Lung (tissue), 12 donors: ENCODE measurements around the gene PPP2R5C. TPM values are rescaled to one million over a fixed set of nuclear protein-coding genes. Genes with fewer than 3 reads are reported as not detected.
A peak's percentile ranks its signal among the peaks of the same experiment; 100 is the strongest.
"Not testable (repeated sequence)": the region's sequence is repeated elsewhere in the genome, so short reads cannot be mapped to it uniquely, and the experiment has no call there.

Source experiments
- ATAC-seq: fragments of 200-7000 bp; cut with Tn5 transposase; one replicate; pipeline ENCODE4 v1.9.1; 2020; ENCODE audit warnings: moderate number of reproducible peaks; ENCODE audit not compliant: insufficient read depth, low FRiP score
- DNase-seq, 3 donors: peaks; one replicate each; pipeline ENCODE4 v3.0.0-alpha.2; 2013 to 2017
- H3K27ac ChIP-seq, 2 donors: one replicate each; pipeline ENCODE4 v1.5.1; 2013; ENCODE audit warnings: mild to moderate bottlenecking in 2 of 2, moderate library complexity in 2 of 2, control low read depth in 1 of 2, inconsistent platforms in 1 of 2, low read depth in 1 of 2, low read length in 1 of 2
- H3K27me3 ChIP-seq, 3 donors: one replicate each; pipeline ENCODE4 v1.5.1; 2013; ENCODE audit warnings: low read length in 2 of 3; ENCODE audit not compliant: control insufficient read depth in 3 of 3, insufficient read depth in 3 of 3
- H3K36me3 ChIP-seq, 4 donors: one replicate each; pipeline ENCODE4 v1.5.1; 2013; ENCODE audit warnings: low read length in 4 of 4, mild to moderate bottlenecking in 1 of 4, moderate library complexity in 1 of 4; ENCODE audit not compliant: control insufficient read depth in 4 of 4, insufficient read depth in 4 of 4
- H3K4me1 ChIP-seq, 5 donors: one replicate each; pipeline ENCODE4 v1.5.1; 2013; ENCODE audit warnings: low read length in 5 of 5, mild to moderate bottlenecking in 2 of 5, moderate library complexity in 1 of 5; ENCODE audit not compliant: control insufficient read depth in 5 of 5, insufficient read depth in 5 of 5
- H3K4me3 ChIP-seq: one replicate; pipeline ENCODE4 v1.5.1; 2013; ENCODE audit warnings: mild to moderate bottlenecking, control low read depth, moderate library complexity
- H3K9ac ChIP-seq, 2 donors: one replicate each; pipeline ENCODE4 v1.5.1; 2013; ENCODE audit warnings: low read length in 2 of 2, control low read depth in 1 of 2; ENCODE audit not compliant: insufficient read depth in 1 of 2
- H3K9me3 ChIP-seq, 4 donors: one replicate each; pipeline ENCODE4 v1.5.1; 2013; ENCODE audit warnings: low read length in 3 of 4, mild to moderate bottlenecking in 1 of 4, moderate library complexity in 1 of 4; ENCODE audit not compliant: control insufficient read depth in 4 of 4, insufficient read depth in 3 of 4
- WGBS, 2 donors: extraction: QIAGEN DNeasy Blood & Tissue Kit; methylation state at CpG; one replicate each; pipeline ENCODE4 v1.1.7; 2013; 5-methylcytosine and 5-hydroxymethylcytosine counted together
- polyA plus RNA-seq, 2 donors: library from polyadenylated mRNA; stranded (reverse); fragments of 200-250 nt; gene quantifications; one replicate each; pipeline ENCODE4 v1.2.1, GENCODE V29; 2013
- total RNA-seq, 2 donors: library from RNA; depleted of rRNA in 1 of 2; stranded (reverse); fragments of >200 nt in 1 of 2; gene quantifications; one replicate each; pipeline ENCODE4 v1.2.1, GENCODE V29; 2014 to 2021
- TF ChIP-seq, protein P1 (sequence below): IDR thresholded peaks from 2 replicates; pipeline ENCODE4 v1.5.1; 2012; ENCODE audit warnings: mild to moderate bottlenecking; ENCODE audit errors: control extremely low read depth, extremely low read depth
- donor health status: control.
- donor health status: control.
- donor health status: Bipolar disorder and iron deficiency.
- donor health status: healthy.
- donor health status: DM: yes; HTN: yes; CAD: no.

PPP2R5C gene
- total and polyA plus RNA-seq, 4 donors = 66.6 to 180 (median 126) TPM

DNA sequence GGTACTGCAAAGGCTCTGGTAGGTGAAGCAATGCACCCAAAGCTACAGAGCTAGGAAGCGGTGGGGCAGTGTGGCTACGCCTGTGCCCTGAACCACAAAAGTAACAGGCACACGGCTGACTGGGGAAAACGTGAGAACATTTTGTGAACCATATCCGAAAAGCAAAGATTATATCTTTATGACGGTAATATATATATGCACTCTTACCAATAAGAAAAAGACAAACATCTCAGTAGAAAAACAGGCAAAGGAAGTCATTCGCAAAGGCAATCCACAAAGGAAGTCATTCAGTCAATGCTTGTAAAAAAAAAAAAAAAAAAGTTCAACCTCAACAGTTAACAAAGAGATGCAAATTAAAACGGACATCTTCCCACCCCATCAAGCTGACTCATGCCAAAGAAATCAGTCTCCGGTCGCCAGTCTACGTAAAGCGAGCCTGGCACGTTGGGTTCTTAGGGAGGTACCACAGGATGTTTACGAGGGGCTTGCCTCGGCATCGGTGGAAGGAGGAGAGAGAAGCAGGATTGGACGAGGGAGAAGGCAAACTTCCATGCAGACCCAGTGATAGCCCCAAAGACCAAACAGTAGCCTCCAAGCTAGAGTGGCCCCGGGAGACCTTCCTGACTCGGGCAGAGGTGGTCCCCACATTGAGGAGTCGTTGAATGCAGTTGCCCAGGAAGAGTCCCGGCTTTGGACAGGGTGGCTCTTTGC is 39.4 kb upstream of the PPP2R5C start:
- WGBS, 2 donors = 24 to 43% methylated on average over 21 of the region's 21 CpGs
- peak overlapping the region; percentile 27 to 88 for H3K27ac ChIP-seq

DNA sequence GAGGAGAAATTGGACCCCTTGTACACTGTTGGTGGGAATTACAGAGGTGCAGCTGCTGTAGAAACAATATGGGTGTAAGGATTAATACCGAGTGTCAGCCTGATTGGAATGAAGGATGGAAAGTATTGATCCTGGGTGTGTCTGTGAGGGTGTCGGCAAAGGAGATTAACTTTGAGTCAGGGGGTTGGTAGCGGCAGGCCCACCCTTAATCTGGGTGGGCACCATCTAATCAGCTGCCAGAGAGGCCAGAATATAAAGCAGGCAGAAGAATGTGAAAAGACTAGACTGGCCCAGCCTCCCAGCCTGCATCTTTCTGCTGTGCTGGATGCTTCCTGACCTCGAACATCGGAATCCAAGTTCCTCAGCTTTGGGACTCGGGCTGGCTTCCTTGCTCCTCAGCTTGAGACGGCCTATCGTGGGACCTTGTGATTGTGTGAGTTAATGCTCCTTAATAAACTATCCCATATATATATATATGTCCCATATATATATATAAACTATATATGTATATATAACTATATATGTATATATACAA is 38.4 kb upstream of the PPP2R5C start:
- Histone ChIP-seq H3K36me3 (no peaks in the 10 kb centered on the region), H3K27me3 (peaks cover 0 to 3% (median 0%) of the 10 kb centered on the region in 3 donors), H3K9me3 (no peaks in the 10 kb centered on the region), H3K27ac (no peak overlapping the region), H3K4me3 (no peak overlapping the region), H3K9ac (no peak overlapping the region), H3K4me1 (peaks cover 0 to 5% (median 0%) of the 10 kb centered on the region in 5 donors)
- TF ChIP-seq, protein P1, sequence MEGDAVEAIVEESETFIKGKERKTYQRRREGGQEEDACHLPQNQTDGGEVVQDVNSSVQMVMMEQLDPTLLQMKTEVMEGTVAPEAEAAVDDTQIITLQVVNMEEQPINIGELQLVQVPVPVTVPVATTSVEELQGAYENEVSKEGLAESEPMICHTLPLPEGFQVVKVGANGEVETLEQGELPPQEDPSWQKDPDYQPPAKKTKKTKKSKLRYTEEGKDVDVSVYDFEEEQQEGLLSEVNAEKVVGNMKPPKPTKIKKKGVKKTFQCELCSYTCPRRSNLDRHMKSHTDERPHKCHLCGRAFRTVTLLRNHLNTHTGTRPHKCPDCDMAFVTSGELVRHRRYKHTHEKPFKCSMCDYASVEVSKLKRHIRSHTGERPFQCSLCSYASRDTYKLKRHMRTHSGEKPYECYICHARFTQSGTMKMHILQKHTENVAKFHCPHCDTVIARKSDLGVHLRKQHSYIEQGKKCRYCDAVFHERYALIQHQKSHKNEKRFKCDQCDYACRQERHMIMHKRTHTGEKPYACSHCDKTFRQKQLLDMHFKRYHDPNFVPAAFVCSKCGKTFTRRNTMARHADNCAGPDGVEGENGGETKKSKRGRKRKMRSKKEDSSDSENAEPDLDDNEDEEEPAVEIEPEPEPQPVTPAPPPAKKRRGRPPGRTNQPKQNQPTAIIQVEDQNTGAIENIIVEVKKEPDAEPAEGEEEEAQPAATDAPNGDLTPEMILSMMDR = no peak
- DNase-seq (no peak), ATAC-seq (no peak)
- WGBS, 2 donors = 91 to 92% methylated on average over 8 of the region's 8 CpGs

More for the DNA sequence above, 39.4 kb upstream of the PPP2R5C start:
- Histone ChIP-seq H3K9me3 (no peaks in the 10 kb centered on the region), H3K4me3 (no peak overlapping the region), H3K36me3 (no peaks in the 10 kb centered on the region), H3K4me1 (peaks cover 0 to 5% (median 0%) of the 10 kb centered on the region in 5 donors), H3K27me3 (peaks cover 0 to 3% (median 0%) of the 10 kb centered on the region in 3 donors), H3K9ac (no peak overlapping the region)
- TF ChIP-seq, protein P1 = no peak
- DNase-seq (peak in 1 of 3 donors; percentile 37), ATAC-seq (peak; percentile 66)

DNA sequence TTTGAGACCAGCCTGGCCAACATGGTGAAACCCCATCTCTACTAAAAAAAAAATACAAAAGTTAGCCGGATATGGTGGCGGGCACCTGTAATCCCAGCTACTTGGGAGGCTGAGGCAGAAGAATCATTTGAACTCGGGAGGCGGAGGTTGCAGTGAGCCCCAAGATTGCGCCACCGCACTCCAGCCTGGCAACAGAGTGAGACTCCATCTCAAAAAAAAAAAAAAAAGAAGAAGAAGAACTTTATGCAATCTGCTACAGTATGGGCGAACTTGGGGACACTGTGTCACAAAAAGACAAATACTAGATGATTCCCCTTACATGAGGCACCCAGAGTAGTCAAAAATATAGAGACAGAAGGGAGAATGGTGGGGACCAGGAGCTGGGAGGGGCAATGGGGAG is 35.9 kb upstream of the PPP2R5C start:
- not testable (repeated sequence) for H3K4me3 ChIP-seq, ATAC-seq, H3K9me3 ChIP-seq, H3K27ac ChIP-seq, H3K4me1 ChIP-seq, H3K9ac ChIP-seq, H3K36me3 ChIP-seq, DNase-seq, H3K27me3 ChIP-seq
- 67 to 89% methylated on average over 7 of the region's 7 CpGs for WGBS, 2 donors

DNA sequence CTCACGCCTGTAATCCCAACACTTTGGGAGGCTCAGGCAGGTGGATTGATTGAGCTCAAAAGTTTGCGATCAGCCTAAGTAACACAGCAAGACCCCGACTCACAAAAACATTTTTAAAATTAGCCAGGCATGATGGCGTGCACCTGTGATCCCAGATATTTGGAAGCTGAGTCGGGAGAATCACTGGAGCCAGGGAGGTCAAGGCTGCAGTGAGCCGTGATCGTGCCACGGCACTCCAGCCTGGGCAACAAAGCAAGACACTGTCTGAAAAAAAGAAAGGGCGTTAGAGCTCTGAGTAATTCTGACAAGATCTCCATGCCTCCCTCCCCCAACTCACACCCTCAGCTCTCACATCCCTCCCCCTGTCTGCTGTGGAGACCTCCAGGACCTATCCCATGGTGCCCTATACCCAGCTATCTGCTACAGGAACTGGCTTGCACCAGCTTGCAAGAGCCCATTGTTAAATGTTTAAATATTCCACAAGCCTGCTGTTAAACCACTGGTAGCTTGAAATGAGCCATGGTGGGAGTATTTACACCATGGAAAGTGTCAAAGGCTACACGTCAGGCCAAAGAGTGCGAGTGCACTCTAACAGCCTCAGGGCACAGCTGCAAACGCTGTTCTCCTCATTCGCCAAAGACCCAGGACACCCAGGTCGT is 35.1 kb upstream of the PPP2R5C start:
- no peak overlapping the region for H3K9ac ChIP-seq
- ATAC-seq (no peak), DNase-seq (no peak)
- H3K4me1 ChIP-seq = peaks cover 0 to 2% (median 0%) of the 10 kb centered on the region in 5 donors
- TF ChIP-seq, protein P1 = no peak
- H3K4me3 ChIP-seq = no peak overlapping the region
- no peaks in the 10 kb centered on the region for H3K27me3 ChIP-seq
- H3K36me3 ChIP-seq = no peaks in the 10 kb centered on the region
- no peak overlapping the region for H3K27ac ChIP-seq
- H3K9me3 ChIP-seq = no peaks in the 10 kb centered on the region
- 81 to 82% methylated on average over 14 of the region's 14 CpGs for WGBS, 2 donors
